H1 (cell line): ENCODE measurements around the gene MYL9. TPM values are rescaled to one million over a fixed set of nuclear protein-coding genes. Genes with fewer than 3 reads are reported as not detected.

Experiments
- CTCF ChIA-PET: fragments of 300-600 bp; sonication (Branson Sonifier 250); formaldehyde crosslinking; loops from one replicate; lab custom pipeline; 2021; ENCODE audit not compliant: partially characterized antibody; lab: Charles Lee
- POLR2A ChIA-PET: fragments of 300-600 bp; sonication (Branson Sonifier 250); formaldehyde crosslinking; loops from one replicate; lab custom pipeline; 2021; ENCODE audit warnings: inconsistent platforms; ENCODE audit not compliant: partially characterized antibody; lab: Charles Lee
- DNase-seq, 2 experiments: peaks; one replicate each; pipeline versions ENCODE4 v3.0.0 to v3.0.0-alpha.2; 2010 to 2022; ENCODE audit warnings: low spot score in 2 of 2, low read depth in 1 of 2, mixed read lengths in 1 of 2
- FAIRE-seq: peaks from 2 replicates; lab custom pipeline; 2011; peaks lifted over from hg19 to GRCh38; lab: Jason Lieb, UNC
- H2AFZ ChIP-seq: 2 replicates; pipeline ENCODE4 v1.8.1; 2012; ENCODE audit warnings: low read length, inconsistent platforms
- H2AK5ac ChIP-seq: 2 replicates; pipeline ENCODE4 v1.6.1; 2013; ENCODE audit warnings: low read depth, low read length
- H2BK120ac ChIP-seq: replicated peaks from 2 replicates; pipeline ENCODE3; 2013; ENCODE audit warnings: low read depth, low read length, inconsistent platforms
- H2BK12ac ChIP-seq: 2 replicates; pipeline ENCODE4 v1.6.1; 2013; ENCODE audit warnings: low read depth, low read length
- H2BK15ac ChIP-seq: 2 replicates; pipeline ENCODE4 v1.6.1; 2013; ENCODE audit warnings: low read length
- H2BK20ac ChIP-seq: 2 replicates; pipeline ENCODE4 v1.6.1; 2013; ENCODE audit warnings: low read length
- H2BK5ac ChIP-seq: 2 replicates; pipeline ENCODE4 v1.6.1; 2013; ENCODE audit warnings: low read depth, low read length
- H3K14ac ChIP-seq: 2 replicates; pipeline ENCODE4 v1.6.1; 2013; ENCODE audit warnings: inconsistent platforms; ENCODE audit not compliant: insufficient read length
- H3K18ac ChIP-seq: 2 replicates; pipeline ENCODE4 v1.6.1; 2013; ENCODE audit warnings: low read length; ENCODE audit errors: extremely low read depth
- H3K23ac ChIP-seq: 2 replicates; pipeline ENCODE4 v1.6.1; 2013; ENCODE audit warnings: inconsistent platforms; ENCODE audit not compliant: insufficient read length
- H3K23me2 ChIP-seq: 2 replicates; pipeline ENCODE4 v1.6.1; 2013; ENCODE audit warnings: low read depth, low read length
- H3K27ac ChIP-seq: 2 replicates; pipeline ENCODE4 v1.6.1; 2011; ENCODE audit warnings: low read depth, low read length, inconsistent platforms
- H3K27me3 ChIP-seq, 4 experiments: replicated peaks in 1 of 4; 1 replicate in 1 of 4; 2 replicates in 3 of 4; pipeline versions ENCODE4 v1.6.1 to v1.8.1; 2011 to 2013; ENCODE audit warnings: low read length in 3 of 4, mild to moderate bottlenecking in 3 of 4, inconsistent platforms in 2 of 4, mixed read lengths in 2 of 4, moderate library complexity in 1 of 4; ENCODE audit not compliant: control insufficient read depth in 3 of 4, insufficient read depth in 3 of 4; ENCODE audit errors: extremely low read depth in 1 of 4
- H3K36me3 ChIP-seq, 4 experiments: 2 replicates each; pipeline versions ENCODE4 v1.6.1 to v1.8.1; 2011 to 2013; ENCODE audit warnings: mild to moderate bottlenecking in 4 of 4, low read length in 3 of 4, moderate library complexity in 2 of 4, control low read depth in 1 of 4, inconsistent platforms in 1 of 4; ENCODE audit not compliant: insufficient read depth in 4 of 4, control insufficient read depth in 2 of 4
- H3K4ac ChIP-seq: replicated peaks from 2 replicates; pipeline ENCODE3; 2013; ENCODE audit warnings: low read length, low read depth, mixed read lengths, inconsistent platforms; ENCODE audit not compliant: insufficient read length
- H3K4me1 ChIP-seq, 4 experiments: replicated peaks in 1 of 4; 1 replicate in 1 of 4; 2 replicates in 3 of 4; pipeline versions ENCODE4 v1.6.1 to v1.8.1; 2011 to 2013; ENCODE audit warnings: low read length in 3 of 4, inconsistent platforms in 2 of 4, mixed read lengths in 1 of 4; ENCODE audit not compliant: insufficient read depth in 4 of 4, control insufficient read depth in 3 of 4
- H3K4me2 ChIP-seq, 2 experiments: 2 replicates each; pipeline versions ENCODE4 v1.6.1 to v1.8.1; 2011 to 2013; ENCODE audit warnings: low read depth in 2 of 2, low read length in 2 of 2, control low read depth in 1 of 2, inconsistent platforms in 1 of 2, mild to moderate bottlenecking in 1 of 2; ENCODE audit not compliant: insufficient read depth in 1 of 2
- H3K4me3 ChIP-seq, 4 experiments: fragments of 200-600, 300-600 bp in 1 of 4; sonication (generic), shearing (Covaris generic), sonication (Bioruptor Twin) in 1 of 4; 2 replicates each; pipeline versions ENCODE4 v1.5.1 to v1.8.1; 2011 to 2016; ENCODE audit warnings: low read length in 4 of 4, low read depth in 3 of 4, control low read depth in 2 of 4, inconsistent platforms in 2 of 4, mild to moderate bottlenecking in 2 of 4, mixed read lengths in 1 of 4, moderate library complexity in 1 of 4; ENCODE audit not compliant: insufficient read depth in 2 of 4; ENCODE audit errors: extremely low read depth in 1 of 4
- H3K56ac ChIP-seq: replicated peaks from 2 replicates; pipeline ENCODE3; 2013; ENCODE audit warnings: low read depth, mild to moderate bottlenecking, mixed read lengths, low read length, inconsistent platforms; ENCODE audit not compliant: insufficient read length
- H3K79me1 ChIP-seq: 2 replicates; pipeline ENCODE4 v1.6.1; 2013; ENCODE audit warnings: low read depth, low read length, control low read depth
- H3K79me2 ChIP-seq, 2 experiments: 2 replicates each; pipeline versions ENCODE4 v1.6.1 to v1.8.1; 2012 to 2013; ENCODE audit warnings: low read length in 2 of 2, mild to moderate bottlenecking in 2 of 2, inconsistent platforms in 1 of 2; ENCODE audit not compliant: insufficient read depth in 2 of 2, control insufficient read depth in 1 of 2
- H3K9ac ChIP-seq, 4 experiments: replicated peaks in 1 of 4; 1 replicate in 1 of 4; 2 replicates in 3 of 4; pipeline versions ENCODE4 v1.6.1 to v1.8.1; 2011 to 2013; ENCODE audit warnings: low read depth in 3 of 4, low read length in 3 of 4, control low read depth in 2 of 4, mild to moderate bottlenecking in 2 of 4, moderate library complexity in 2 of 4, inconsistent platforms in 1 of 4; ENCODE audit errors: extremely low read depth in 1 of 4
- H3K9me3 ChIP-seq, 2 experiments: 2 replicates each; pipeline versions ENCODE4 v1.6.1 to v1.8.1; 2012 to 2013; ENCODE audit warnings: mild to moderate bottlenecking in 2 of 2, moderate library complexity in 2 of 2, control low read depth in 1 of 2, inconsistent platforms in 1 of 2, low read depth in 1 of 2, low read length in 1 of 2, mixed read lengths in 1 of 2; ENCODE audit not compliant: insufficient read depth in 2 of 2
- H4K20me1 ChIP-seq, 2 experiments: replicated peaks in 1 of 2; 2 replicates each; pipeline versions ENCODE3 to v1.8.1; 2011 to 2013; ENCODE audit warnings: inconsistent platforms in 2 of 2, low read length in 2 of 2, mild to moderate bottlenecking in 1 of 2; ENCODE audit not compliant: insufficient read depth in 2 of 2, control insufficient read depth in 1 of 2
- H4K5ac ChIP-seq: 2 replicates; pipeline ENCODE4 v1.6.1; 2013; ENCODE audit warnings: low read length, low read depth, mixed read lengths, inconsistent platforms; ENCODE audit not compliant: insufficient read length
- H4K8ac ChIP-seq: 2 replicates; pipeline ENCODE4 v1.8.0; 2013; ENCODE audit warnings: mild to moderate bottlenecking, moderate library complexity, low read length, inconsistent platforms; ENCODE audit not compliant: insufficient read depth; ENCODE audit errors: extremely low read depth
- H4K91ac ChIP-seq: replicated peaks from 2 replicates; pipeline ENCODE3; 2013; ENCODE audit warnings: low read length, mixed read lengths, inconsistent platforms; ENCODE audit not compliant: insufficient read length
- CREB1 ChIP-seq: IDR thresholded peaks from 2 replicates; pipeline ENCODE4 v1.6.1; 2012; ENCODE audit warnings: inconsistent platforms
- KDM1A ChIP-seq: fragments of 200-600, 300-600 bp; sonication (generic); IDR thresholded peaks from 2 replicates; pipeline ENCODE4 v1.7.1; 2016; ENCODE audit warnings: mild to moderate bottlenecking, low read length, borderline replicate concordance
- NANOG ChIP-seq: IDR thresholded peaks from 2 replicates; pipeline ENCODE4 v1.6.1; 2011; ENCODE audit warnings: low read length, low read depth, mild to moderate bottlenecking, inconsistent platforms; ENCODE audit not compliant: insufficient read depth, poor library complexity, severe bottlenecking
- NRF1 ChIP-seq: IDR thresholded peaks from 2 replicates; pipeline ENCODE4 v1.6.1; 2011; ENCODE audit warnings: mild to moderate bottlenecking, low read depth, low read length, improper control_type of control experiment
- RNF2 ChIP-seq: fragments of 200-900, 300-1000 bp; sonication (generic); IDR thresholded peaks from 2 replicates; pipeline ENCODE4 v1.7.1; 2016; ENCODE audit warnings: borderline replicate concordance, low read depth, mild to moderate bottlenecking, antibody characterized with exemption, low read length; ENCODE audit not compliant: poor library complexity, severe bottlenecking; ENCODE audit errors: missing control alignments
- SIX5 ChIP-seq: IDR thresholded peaks from 2 replicates; pipeline ENCODE4 v1.6.1; 2011; ENCODE audit warnings: mild to moderate bottlenecking, low read depth, low read length
- WGBS, 2 experiments: shearing (Covaris generic) in 1 of 2; methylation state at CpG; one replicate each; pipeline versions ENCODE4 v1.1.6 to v1.1.7; 2013 to 2015; ENCODE audit warnings: low lambda C conversion rate in 2 of 2, mixed read lengths in 2 of 2, inconsistent platforms in 1 of 2, low coverage in 1 of 2, missing lambda C conversion rate in 1 of 2; ENCODE audit not compliant: insufficient replicate concordance in 2 of 2, insufficient coverage in 1 of 2, insufficient read length in 1 of 2; ENCODE audit errors: extremely low coverage in 1 of 2, missing lambda C conversion rate in 1 of 2; 5-methylcytosine and 5-hydroxymethylcytosine counted together
- polyA plus RNA-seq, 7 experiments: library from polyadenylated mRNA; depleted of rRNA in 3 of 7; stranded (reverse) in 5 of 7; unstranded in 2 of 7; fragments of >200 nt in 5 of 7; fragments of 200-250 nt in 2 of 7; gene quantifications; 1 replicate in 5 of 7; 2 replicates in 1 of 7; 4 replicates in 1 of 7; pipeline versions ENCODE4 v1.2.1 to v1.2.3, GENCODE V29; 2011 to 2013; ENCODE audit warnings: missing spikeins in 2 of 7, mixed read lengths in 2 of 7
- total RNA-seq: library from RNA; stranded (reverse); fragmentation: NEBNext Ultra II Directional; extraction: Animal tissue kit (Norgen Biotek cat#: 25700); gene quantifications from 2 replicates; pipeline ENCODE4 v1.2.1, GENCODE V29; 2021
- TF ChIP-seq, protein P1 (sequence below), 3 experiments: IDR thresholded peaks; 1 replicate in 2 of 3; 2 replicates in 1 of 3; pipeline versions ENCODE4 v1.5.1 to v1.6.1; 2011; ENCODE audit warnings: low read length in 3 of 3, mild to moderate bottlenecking in 3 of 3, inconsistent platforms in 2 of 3, low read depth in 1 of 3, moderate library complexity in 1 of 3; ENCODE audit not compliant: insufficient read depth in 1 of 3; ENCODE audit errors: control extremely low read depth in 1 of 3

The MYL9 gene
- total and polyA plus RNA-seq, 2 of the 8 experiments (the other 6 are each of a cell fraction or from before 2014, with no cell fraction given) = 26.8 to 193 TPM

DNA sequence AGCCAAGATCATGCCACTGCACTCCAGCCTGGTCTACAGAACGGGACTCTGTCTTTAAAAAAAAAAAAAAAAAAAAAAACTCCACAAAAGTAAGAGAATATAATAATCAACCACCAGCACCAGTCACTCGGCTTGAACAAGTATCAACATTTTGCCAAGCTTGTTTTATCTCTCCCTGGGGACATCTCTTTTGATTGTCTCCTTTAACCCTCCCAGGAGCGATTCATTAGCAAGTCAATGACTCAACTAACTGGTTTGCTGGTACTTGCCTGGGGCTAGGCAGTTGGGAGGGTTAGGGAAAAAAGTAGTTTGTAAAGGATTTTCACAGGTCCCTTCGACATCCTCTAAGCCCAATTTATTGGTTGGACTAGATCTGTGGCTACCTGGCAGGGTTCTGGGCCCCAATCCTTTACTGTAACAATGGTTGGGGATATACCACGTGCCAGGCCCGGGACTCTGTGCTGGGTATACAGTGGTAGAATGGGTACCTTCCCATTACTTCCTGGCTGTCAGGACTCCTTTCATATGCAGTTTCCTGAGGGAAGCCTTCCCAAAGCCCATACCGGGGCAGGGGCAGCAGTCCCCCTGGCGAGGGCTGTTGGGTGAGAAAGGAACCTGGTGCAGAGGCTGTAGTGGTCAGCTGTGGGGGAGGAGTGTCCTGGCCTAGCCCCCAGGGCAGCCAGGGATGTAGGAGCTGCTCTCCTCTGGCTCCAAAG, 44.2 kb downstream of the MYL9 start:
- ChIA-PET CTCF (interaction anchor here (0.6 to 14.2 kb wide), 13 partner anchors 9 to 133 kb away, joined by 3 to 202 read pairs (median 5); partner anchors contain the start of genes RAB5IF and TGIF2), POLR2A (interaction anchor here (0.6 to 26.6 kb wide), 12 partner anchors 12 to 428 kb away, joined by 3 to 388 read pairs (median 4); partner anchors contain the start of genes RAB5IF, SLA2 and TGIF2)
- peak overlapping the region in 2 of 4 experiments; percentile 29 to 42; a peak in 4 of 8 replicates for H3K4me3 ChIP-seq
- peak overlapping the region; percentile 94 for H2BK120ac ChIP-seq
- peaks cover 0 to 37% (median 20%) of the 10 kb centered on the region in 4 experiments; a peak in 6 of 8 replicates for H3K36me3 ChIP-seq
- H4K8ac ChIP-seq = peak overlapping the region; percentile 82; the same call in 1 of the 2 replicates
- peaks cover 3 to 17% (median 11%) of the 10 kb centered on the region in 4 experiments; a peak in 6 of 7 replicates for H3K4me1 ChIP-seq
- no peak overlapping the region for H3K14ac ChIP-seq
- peak overlapping the region; percentile 97 for H2BK5ac ChIP-seq
- H3K23ac ChIP-seq = no peak overlapping the region
- FAIRE-seq (peak; percentile 87), DNase-seq (peak; percentile 68 to 80)
- H2BK12ac ChIP-seq = peak overlapping the region; percentile 85
- H3K79me1 ChIP-seq = peaks cover 5% of the 10 kb centered on the region
- H3K4ac ChIP-seq = peak overlapping the region; percentile 98
- 6% methylated on average over 8 of the region's 8 CpGs; no CpG with 5 or more reads in 1 of the 2 experiments for WGBS, 2 experiments
- peak overlapping the region in 1 of 4 experiments; percentile 29; a peak in 3 of 7 replicates for H3K9ac ChIP-seq
- peak overlapping the region; percentile 67 for H3K27ac ChIP-seq
- H4K91ac ChIP-seq = peak overlapping the region; percentile 94
- H4K5ac ChIP-seq = peak overlapping the region; percentile 74
- H2AFZ ChIP-seq = no peak overlapping the region
- H2BK20ac ChIP-seq = peak overlapping the region; percentile 53
- no peaks in the 10 kb centered on the region for H3K27me3 ChIP-seq
- peaks cover 0 to 7% of the 10 kb centered on the region in 2 experiments; a peak in 1 of 4 replicates for H3K79me2 ChIP-seq
- H4K20me1 ChIP-seq = no peaks in the 10 kb centered on the region
- H2BK15ac ChIP-seq = no peak overlapping the region
- H3K23me2 ChIP-seq = no peaks in the 10 kb centered on the region
- H2AK5ac ChIP-seq = peak overlapping the region; percentile 84; the same call in 1 of the 2 replicates
- H3K18ac ChIP-seq = peak overlapping the region; percentile 85
- H3K9me3 ChIP-seq = peaks cover 6 to 7% of the 10 kb centered on the region in 2 experiments; a peak in 2 of 4 replicates
- H3K4me2 ChIP-seq = peak overlapping the region; percentile 19 to 61
- H3K56ac ChIP-seq = no peak overlapping the region
- peak; percentile 5; the same call in 1 of the 2 replicates for TF ChIP-seq CREB1
- TF ChIP-seq, protein P1, sequence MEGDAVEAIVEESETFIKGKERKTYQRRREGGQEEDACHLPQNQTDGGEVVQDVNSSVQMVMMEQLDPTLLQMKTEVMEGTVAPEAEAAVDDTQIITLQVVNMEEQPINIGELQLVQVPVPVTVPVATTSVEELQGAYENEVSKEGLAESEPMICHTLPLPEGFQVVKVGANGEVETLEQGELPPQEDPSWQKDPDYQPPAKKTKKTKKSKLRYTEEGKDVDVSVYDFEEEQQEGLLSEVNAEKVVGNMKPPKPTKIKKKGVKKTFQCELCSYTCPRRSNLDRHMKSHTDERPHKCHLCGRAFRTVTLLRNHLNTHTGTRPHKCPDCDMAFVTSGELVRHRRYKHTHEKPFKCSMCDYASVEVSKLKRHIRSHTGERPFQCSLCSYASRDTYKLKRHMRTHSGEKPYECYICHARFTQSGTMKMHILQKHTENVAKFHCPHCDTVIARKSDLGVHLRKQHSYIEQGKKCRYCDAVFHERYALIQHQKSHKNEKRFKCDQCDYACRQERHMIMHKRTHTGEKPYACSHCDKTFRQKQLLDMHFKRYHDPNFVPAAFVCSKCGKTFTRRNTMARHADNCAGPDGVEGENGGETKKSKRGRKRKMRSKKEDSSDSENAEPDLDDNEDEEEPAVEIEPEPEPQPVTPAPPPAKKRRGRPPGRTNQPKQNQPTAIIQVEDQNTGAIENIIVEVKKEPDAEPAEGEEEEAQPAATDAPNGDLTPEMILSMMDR (IDR thresholded peaks at IDR 0.05; ENCODE audit: control extremely low read depth in 1 of 3, insufficient read depth in 1 of 3, low read depth in 1 of 3, low read length in 3 of 3) = no peak
- TF ChIP-seq NRF1 = no peak
- TF ChIP-seq SIX5 = no peak
- TF ChIP-seq NANOG = peak; percentile 58
- TF ChIP-seq KDM1A = no peak; the same call in none of the 2 replicates
- no peak for TF ChIP-seq RNF2
